OCI-LY1 (cell line): ENCODE data around the gene SOST.

Experiments used
- H2AFZ ChIP-seq: fragments of 200-600 bp; sonication (generic), shearing (Covaris generic); 2 replicates; pipeline ENCODE4 v1.6.0; 2014; ENCODE audit warnings: antibody characterized with exemption, mild to moderate bottlenecking, low read length
- H3F3A ChIP-seq: fragments of 200-600 bp; sonication (generic), shearing (Covaris generic); 2 replicates; pipeline ENCODE4 v1.6.0; 2014; ENCODE audit warnings: mild to moderate bottlenecking, antibody characterized with exemption, low read length, moderate library complexity; ENCODE audit not compliant: insufficient read depth
- H3K27ac ChIP-seq: fragments of 200-600 bp; sonication (generic); 2 replicates; pipeline ENCODE4 v1.5.1; 2014; ENCODE audit warnings: low read length, mixed run types, mild to moderate bottlenecking, low read depth; ENCODE audit not compliant: poor library complexity, severe bottlenecking
- H3K27me3 ChIP-seq: fragments of 200-600 bp; sonication (generic); 2 replicates; pipeline ENCODE4 v1.6.0; 2014; ENCODE audit warnings: antibody characterized with exemption, mild to moderate bottlenecking, low read length, moderate library complexity; ENCODE audit not compliant: insufficient read depth
- H3K36me3 ChIP-seq: fragments of 200-600 bp; sonication (generic); 2 replicates; pipeline ENCODE4 v1.6.1; 2014; ENCODE audit warnings: mild to moderate bottlenecking, antibody characterized with exemption, low read length, moderate library complexity, mixed read lengths; ENCODE audit not compliant: insufficient read depth
- H3K4me1 ChIP-seq: fragments of 200-600 bp; sonication (generic); 2 replicates; pipeline ENCODE4 v1.5.1; 2014; ENCODE audit warnings: mild to moderate bottlenecking, low read length, moderate library complexity; ENCODE audit not compliant: insufficient read depth, severe bottlenecking
- H3K4me2 ChIP-seq: fragments of 200-600 bp; sonication (generic), shearing (Covaris generic); 2 replicates; pipeline ENCODE4 v1.6.1; 2014; ENCODE audit warnings: low read length
- H3K4me3 ChIP-seq: fragments of 200-600 bp; sonication (generic); 2 replicates; pipeline ENCODE4 v1.5.1; 2014; ENCODE audit warnings: low read length, low read depth, mild to moderate bottlenecking, mixed read lengths; ENCODE audit not compliant: poor library complexity, severe bottlenecking
- H3K79me2 ChIP-seq: fragments of 200-600 bp; shearing (Covaris generic); 2 replicates; pipeline ENCODE4 v1.6.1; 2016; ENCODE audit warnings: mixed run types, low read length, mixed read lengths; ENCODE audit not compliant: insufficient read depth
- H3K9ac ChIP-seq: fragments of 200-600 bp; sonication (generic), shearing (Covaris generic); 2 replicates; pipeline ENCODE4 v1.6.1; 2014; ENCODE audit warnings: mild to moderate bottlenecking, low read length, mixed read lengths
- H3K9me2 ChIP-seq: fragments of 200-600 bp; sonication (generic), shearing (Covaris generic); 2 replicates; pipeline ENCODE4 v1.6.1; 2014; ENCODE audit warnings: low read depth, mild to moderate bottlenecking, low read length, mixed read lengths
- H3K9me3 ChIP-seq: fragments of 200-600 bp; shearing (Covaris generic); 2 replicates; pipeline ENCODE4 v1.6.1; 2014; ENCODE audit warnings: low read length, mixed read lengths
- H4K20me1 ChIP-seq: fragments of 200-600 bp; sonication (generic), shearing (Covaris generic); 2 replicates; pipeline ENCODE4 v1.6.0; 2016; ENCODE audit warnings: mild to moderate bottlenecking, low read length; ENCODE audit not compliant: insufficient read depth
- CTCF ChIP-seq: fragments of 200-600 bp; sonication (generic), shearing (Covaris generic); IDR thresholded peaks from 2 replicates; pipeline ENCODE4 v1.5.1; 2017; ENCODE audit warnings: mild to moderate bottlenecking, antibody characterized with exemption, low read length, moderate library complexity, mixed read lengths
- EZH2 ChIP-seq: fragments of 200-600 bp; sonication (generic), shearing (Covaris generic); IDR thresholded peaks from 2 replicates; pipeline ENCODE4 v1.8.0; 2017; ENCODE audit warnings: borderline replicate concordance, mixed run types, mild to moderate bottlenecking, antibody characterized with exemption, low read length, moderate library complexity, mixed read lengths

Gene SOST

GRCh38 chr17:43721537-43722268 is 36.9 kb downstream of the SOST start:
- Histone ChIP-seq H2AFZ (no peak overlapping the region), H3K27ac (no peak overlapping the region), H3K9ac (no peak overlapping the region)

GRCh38 chr17:43720311-43721060 is 38.1 kb downstream of the SOST start:
- Histone ChIP-seq H4K20me1 (no peaks in the 10 kb centered on the region), H3K36me3 (no peaks in the 10 kb centered on the region), H3K9me2 (no peaks in the 10 kb centered on the region), H3K27ac (no peak overlapping the region), H3K9me3 (no peaks in the 10 kb centered on the region), H3K4me1 (peaks cover 7% of the 10 kb centered on the region), H3F3A (no peaks in the 10 kb centered on the region), H2AFZ (no peak overlapping the region), H3K4me3 (peak overlapping the region; percentile 61), H3K4me2 (peak overlapping the region; percentile 71), H3K27me3 (no peaks in the 10 kb centered on the region), H3K79me2 (no peaks in the 10 kb centered on the region), H3K9ac (peak overlapping the region; percentile 47)
- TF ChIP-seq CTCF = no peak
- TF ChIP-seq EZH2 = no peak

More at GRCh38 chr17:43721537-43722268, 36.9 kb downstream of the SOST start:
- no peaks in the 10 kb centered on the region for H3K27me3 ChIP-seq
- no peak for TF ChIP-seq EZH2
- no peak overlapping the region; the same call in 1 of the 2 replicates for H3K4me2 ChIP-seq
- no peaks in the 10 kb centered on the region for H3K9me2 ChIP-seq
- H3K36me3 ChIP-seq = no peaks in the 10 kb centered on the region
- no peaks in the 10 kb centered on the region for H3K9me3 ChIP-seq
- H3F3A ChIP-seq = no peaks in the 10 kb centered on the region
- H3K4me1 ChIP-seq = peaks cover 7% of the 10 kb centered on the region
- H4K20me1 ChIP-seq = no peaks in the 10 kb centered on the region
- no peak overlapping the region for H3K4me3 ChIP-seq
- no peaks in the 10 kb centered on the region for H3K79me2 ChIP-seq

GRCh38 chr17:43719578-43719977 is 39.0 kb downstream of the SOST start:
- H3F3A ChIP-seq = no peaks in the 10 kb centered on the region
- H3K79me2 ChIP-seq = no peaks in the 10 kb centered on the region
- no peak overlapping the region for H3K4me2 ChIP-seq
- no peak for TF ChIP-seq CTCF
- TF ChIP-seq EZH2 = no peak
- no peak overlapping the region for H2AFZ ChIP-seq
- H3K27me3 ChIP-seq = peaks cover 7% of the 10 kb centered on the region
- no peaks in the 10 kb centered on the region for H4K20me1 ChIP-seq
- no peak overlapping the region for H3K9ac ChIP-seq
- no peak overlapping the region for H3K4me3 ChIP-seq
- H3K27ac ChIP-seq = no peak overlapping the region
- no peaks in the 10 kb centered on the region for H3K9me2 ChIP-seq
- H3K4me1 ChIP-seq = peaks cover 7% of the 10 kb centered on the region
- H3K36me3 ChIP-seq = no peaks in the 10 kb centered on the region
- H3K9me3 ChIP-seq = no peaks in the 10 kb centered on the region
